Measurements from ENCODE around the gene CHD9. TPM values are rescaled to one million over a fixed set of nuclear protein-coding genes. Genes with fewer than 3 reads are reported as not detected.

CHD9 gene
- polyA plus RNA-seq, 3 donors = 15.8 to 26.1 (median 22.5) TPM

DNA sequence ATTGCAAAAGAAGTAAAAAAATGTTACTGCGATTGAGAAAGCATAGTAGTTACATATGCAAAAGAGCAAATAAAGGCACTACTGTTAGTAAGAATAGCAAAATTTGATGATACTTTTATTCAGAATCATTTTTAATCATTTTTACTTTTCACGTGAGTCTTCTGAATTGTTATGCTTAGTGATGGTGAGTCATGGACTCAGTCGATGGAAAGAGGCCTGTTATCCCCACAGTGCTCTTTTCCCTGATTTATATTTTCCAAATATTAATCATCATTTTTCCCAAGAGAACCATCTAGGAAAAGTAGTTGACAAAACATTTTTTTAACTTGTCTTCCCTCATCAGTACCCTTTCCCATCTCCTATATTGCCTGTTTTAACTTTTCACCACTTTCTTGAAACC lies 181.1 kb downstream of the CHD9 start:
- Histone ChIP-seq H4K20me1 (ENCODE audit: insufficient read depth, low read length) (peaks cover 6% of the 10 kb centered on the region), H3K27ac (ENCODE audit: low read depth in 1 of 2, low read length in 2 of 2) (no peak overlapping the region), H3K4me1 (ENCODE audit: control insufficient read depth in 1 of 2, insufficient read depth in 2 of 2, low read length in 2 of 2) (no peaks in the 10 kb centered on the region), H3K27me3 (ENCODE audit: control insufficient read depth in 2 of 2, insufficient read depth in 2 of 2, low read length in 2 of 2) (no peaks in the 10 kb centered on the region), H2AFZ (ENCODE audit: insufficient read depth, low read depth, low read length, poor library complexity, severe bottlenecking) (no peak overlapping the region), H3K4me3 (replicated peaks in 1 of 3; ENCODE audit: low read depth in 2 of 3, low read length in 3 of 3) (no peak overlapping the region), H3K9me3 (replicated peaks in 1 of 2; ENCODE audit: control insufficient read depth in 1 of 2, insufficient read depth in 1 of 2, low read length in 2 of 2) (no peaks in the 10 kb centered on the region), H3K9ac (ENCODE audit: insufficient read depth, low read length, poor library complexity, severe bottlenecking) (no peak overlapping the region), H3K4me2 (replicated peaks; ENCODE audit: extremely low read depth, low read length, poor library complexity, severe bottlenecking) (no peak overlapping the region), H3K36me3 (replicated peaks in 1 of 2; ENCODE audit: control insufficient read depth in 1 of 2, insufficient read depth in 2 of 2, low read length in 2 of 2) (peaks cover 94 to 95% of the 10 kb centered on the region in 2 donors), H3K79me2 (ENCODE audit: insufficient read depth, low read length) (no peaks in the 10 kb centered on the region)
- Mint-ChIP-seq H3K36me3 (peaks cover 74 to 77% of the 10 kb centered on the region in 2 donors), H3K27ac (peak overlapping the region in 1 of 7 donors; percentile 1), H3K27me3 (ENCODE audit: low read depth in 3 of 3) (no peaks in the 10 kb centered on the region), H3K4me1 (no peaks in the 10 kb centered on the region), H3K9me3 (no peaks in the 10 kb centered on the region), H3K4me3 (no peak overlapping the region)
- WGBS (ENCODE audit: insufficient coverage) = no CpG with 5 or more reads among the region's 3 CpGs
- DNase-seq = no peak
- TF ChIP-seq, protein P1, sequence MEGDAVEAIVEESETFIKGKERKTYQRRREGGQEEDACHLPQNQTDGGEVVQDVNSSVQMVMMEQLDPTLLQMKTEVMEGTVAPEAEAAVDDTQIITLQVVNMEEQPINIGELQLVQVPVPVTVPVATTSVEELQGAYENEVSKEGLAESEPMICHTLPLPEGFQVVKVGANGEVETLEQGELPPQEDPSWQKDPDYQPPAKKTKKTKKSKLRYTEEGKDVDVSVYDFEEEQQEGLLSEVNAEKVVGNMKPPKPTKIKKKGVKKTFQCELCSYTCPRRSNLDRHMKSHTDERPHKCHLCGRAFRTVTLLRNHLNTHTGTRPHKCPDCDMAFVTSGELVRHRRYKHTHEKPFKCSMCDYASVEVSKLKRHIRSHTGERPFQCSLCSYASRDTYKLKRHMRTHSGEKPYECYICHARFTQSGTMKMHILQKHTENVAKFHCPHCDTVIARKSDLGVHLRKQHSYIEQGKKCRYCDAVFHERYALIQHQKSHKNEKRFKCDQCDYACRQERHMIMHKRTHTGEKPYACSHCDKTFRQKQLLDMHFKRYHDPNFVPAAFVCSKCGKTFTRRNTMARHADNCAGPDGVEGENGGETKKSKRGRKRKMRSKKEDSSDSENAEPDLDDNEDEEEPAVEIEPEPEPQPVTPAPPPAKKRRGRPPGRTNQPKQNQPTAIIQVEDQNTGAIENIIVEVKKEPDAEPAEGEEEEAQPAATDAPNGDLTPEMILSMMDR (IDR thresholded peaks at IDR 0.05) = no peak
- intact Hi-C loops (cut with micrococcal nuclease) = no loop called here

DNA sequence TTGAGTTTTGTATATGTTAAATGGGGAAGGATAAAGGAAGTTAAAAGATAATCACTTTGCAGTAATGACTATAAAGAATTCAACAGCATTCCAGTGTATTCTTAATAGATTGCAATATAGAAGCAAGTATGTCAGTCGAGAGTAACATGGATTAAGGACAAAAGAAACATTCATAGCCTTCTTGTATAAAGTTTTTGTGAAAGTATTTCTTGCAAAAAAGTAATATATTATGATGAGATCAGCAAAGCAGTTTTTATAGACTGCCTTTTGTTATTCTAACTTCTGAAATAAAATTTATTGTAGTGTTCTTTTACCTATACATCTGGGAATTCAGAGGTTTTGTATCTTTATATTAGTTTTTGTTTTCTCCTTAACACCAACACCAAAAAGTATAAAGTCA lies 194.5 kb downstream of the CHD9 start:
- H3K4me1 ChIP-seq (ENCODE audit: control insufficient read depth in 1 of 2, insufficient read depth in 2 of 2, low read length in 2 of 2) = no peaks in the 10 kb centered on the region
- H4K20me1 ChIP-seq (ENCODE audit: insufficient read depth, low read length) = no peaks in the 10 kb centered on the region
- H2AFZ ChIP-seq (ENCODE audit: insufficient read depth, low read depth, low read length, poor library complexity, severe bottlenecking) = no peak overlapping the region
- H3K79me2 ChIP-seq (ENCODE audit: insufficient read depth, low read length) = no peaks in the 10 kb centered on the region
- H3K4me1 Mint-ChIP-seq = no peaks in the 10 kb centered on the region
- no peak overlapping the region for H3K4me2 ChIP-seq (replicated peaks; ENCODE audit: extremely low read depth, low read length, poor library complexity, severe bottlenecking)
- no peaks in the 10 kb centered on the region for H3K9me3 ChIP-seq (replicated peaks in 1 of 2; ENCODE audit: control insufficient read depth in 1 of 2, insufficient read depth in 1 of 2, low read length in 2 of 2)
- H3K36me3 Mint-ChIP-seq = peaks cover 56 to 75% of the 10 kb centered on the region in 2 donors
- DNase-seq = no peak
- intact Hi-C loops (cut with micrococcal nuclease) = loop anchor here in 1 of 2 donors (10.0 kb wide), 2 partner anchors 55 to 205 kb away; no protein-coding TSS in a partner anchor
- TF ChIP-seq, protein P1 (IDR thresholded peaks at IDR 0.05) = no peak
- no peak overlapping the region for H3K4me3 Mint-ChIP-seq
- H3K9me3 Mint-ChIP-seq = no peaks in the 10 kb centered on the region
- no peak overlapping the region for H3K27ac Mint-ChIP-seq
- H3K4me3 ChIP-seq (replicated peaks in 1 of 3; ENCODE audit: low read depth in 2 of 3, low read length in 3 of 3) = no peak overlapping the region
- no peak overlapping the region for H3K9ac ChIP-seq (ENCODE audit: insufficient read depth, low read length, poor library complexity, severe bottlenecking)
- no peaks in the 10 kb centered on the region for H3K27me3 ChIP-seq (ENCODE audit: control insufficient read depth in 2 of 2, insufficient read depth in 2 of 2, low read length in 2 of 2)
- peaks cover 77 to 99% of the 10 kb centered on the region in 2 donors for H3K36me3 ChIP-seq (replicated peaks in 1 of 2; ENCODE audit: control insufficient read depth in 1 of 2, insufficient read depth in 2 of 2, low read length in 2 of 2)
- H3K27ac ChIP-seq (ENCODE audit: low read depth in 1 of 2, low read length in 2 of 2) = no peak overlapping the region
- no CpG with 5 or more reads among the region's 1 CpG for WGBS (ENCODE audit: insufficient coverage)
- no peaks in the 10 kb centered on the region for H3K27me3 Mint-ChIP-seq (ENCODE audit: low read depth in 3 of 3)
